HEK293 (cell line): ENCODE measurements around the gene SULT2B1.

Experiments used
- FEZF1 ChIP-seq: fragments of 450-650 bp; formaldehyde crosslinking; IDR thresholded peaks from 2 replicates; pipeline ENCODE4 v1.5.1; 2016; ENCODE audit warnings: missing biosample characterization, missing genetic modification characterization
- KLF8 ChIP-seq: fragments of 450-650 bp; formaldehyde crosslinking; IDR thresholded peaks from 2 replicates; pipeline ENCODE4 v1.5.1; 2016; ENCODE audit warnings: missing biosample characterization, missing genetic modification characterization
- REPIN1 ChIP-seq: fragments of 450-650 bp; formaldehyde crosslinking; IDR thresholded peaks from 2 replicates; pipeline ENCODE4 v1.5.1; 2017; ENCODE audit warnings: missing biosample characterization, missing genetic modification characterization, low read depth
- SETDB1 ChIP-seq: IDR thresholded peaks from one replicate; pipeline ENCODE4 v1.6.1; 2017; ENCODE audit warnings: mild to moderate bottlenecking, low read length, moderate library complexity, mixed read lengths; ENCODE audit not compliant: insufficient read length
- ZBTB17 ChIP-seq: fragments of 450-650 bp; formaldehyde crosslinking; IDR thresholded peaks from 2 replicates; pipeline ENCODE4 v1.5.1; 2016; ENCODE audit warnings: missing biosample characterization, missing genetic modification characterization
- ZFP3 ChIP-seq: fragments of 450-650 bp; formaldehyde crosslinking; IDR thresholded peaks from 2 replicates; pipeline ENCODE4 v1.5.1; 2016; ENCODE audit warnings: low read depth, missing biosample characterization, missing genetic modification characterization
- ZFP69B ChIP-seq: fragments of 450-650 bp; formaldehyde crosslinking; IDR thresholded peaks from 2 replicates; pipeline ENCODE4 v1.5.1; 2016; ENCODE audit warnings: missing biosample characterization, missing genetic modification characterization
- ZNF2 ChIP-seq: fragments of 450-650 bp; formaldehyde crosslinking; IDR thresholded peaks from 2 replicates; pipeline ENCODE4 v1.5.1; 2016; ENCODE audit warnings: missing biosample characterization, missing genetic modification characterization
- ZNF335 ChIP-seq: fragments of 450-650 bp; formaldehyde crosslinking; conservative IDR thresholded peaks from 2 replicates; pipeline ENCODE4 v1.5.1; 2016; ENCODE audit warnings: missing biosample characterization, missing genetic modification characterization
- ZNF548 ChIP-seq: fragments of 450-650 bp; formaldehyde crosslinking; IDR thresholded peaks from 2 replicates; pipeline ENCODE4 v1.5.1; 2016; ENCODE audit warnings: missing biosample characterization, missing genetic modification characterization
- ZNF555 ChIP-seq: fragments of 450-650 bp; formaldehyde crosslinking; conservative IDR thresholded peaks from 2 replicates; pipeline ENCODE4 v1.5.1; 2017; ENCODE audit warnings: missing biosample characterization, mild to moderate bottlenecking, missing genetic modification characterization, inconsistent platforms
- ZNF560 ChIP-seq: fragments of 450-650 bp; formaldehyde crosslinking; IDR thresholded peaks from 2 replicates; pipeline ENCODE4 v1.5.1; 2017; ENCODE audit warnings: missing biosample characterization, missing genetic modification characterization, borderline replicate concordance
- ZNF610 ChIP-seq: fragments of 450-650 bp; formaldehyde crosslinking; IDR thresholded peaks from 2 replicates; pipeline ENCODE4 v1.5.1; 2016; ENCODE audit warnings: missing biosample characterization, missing genetic modification characterization, borderline replicate concordance
- ZNF776 ChIP-seq: fragments of 450-650 bp; formaldehyde crosslinking; IDR thresholded peaks from 2 replicates; pipeline ENCODE4 v1.5.0; 2017; ENCODE audit warnings: missing biosample characterization, missing genetic modification characterization, borderline replicate concordance
- TF ChIP-seq, protein P1 (sequence below): fragments of 450-650 bp; formaldehyde crosslinking; IDR thresholded peaks from 2 replicates; pipeline ENCODE4 v1.5.1; 2016; ENCODE audit warnings: missing biosample characterization, missing genetic modification characterization
- TF ChIP-seq, protein P2 (sequence below): fragments of 450-650 bp; formaldehyde crosslinking; IDR thresholded peaks from 2 replicates; pipeline ENCODE4 v1.5.1; 2016; ENCODE audit warnings: missing biosample characterization, missing genetic modification characterization, borderline replicate concordance
- TF ChIP-seq, protein P3 (sequence below): fragments of 450-650 bp; formaldehyde crosslinking; IDR thresholded peaks from 2 replicates; pipeline ENCODE4 v1.5.1; 2017; ENCODE audit warnings: missing biosample characterization, missing genetic modification characterization
- TF ChIP-seq, protein P4 (sequence below): fragments of 450-650 bp; formaldehyde crosslinking; conservative IDR thresholded peaks from 2 replicates; pipeline ENCODE4 v1.5.1; 2016; ENCODE audit warnings: low read depth, missing biosample characterization, missing genetic modification characterization
- TF ChIP-seq, protein P5 (sequence below): fragments of 450-650 bp; formaldehyde crosslinking; IDR thresholded peaks from 2 replicates; pipeline ENCODE4 v1.5.1; 2016; ENCODE audit warnings: missing biosample characterization, missing genetic modification characterization
- TF ChIP-seq, protein P6 (sequence below): fragments of 450-650 bp; formaldehyde crosslinking; IDR thresholded peaks from 2 replicates; pipeline ENCODE4 v1.5.1; 2016; ENCODE audit warnings: missing biosample characterization, missing genetic modification characterization, borderline replicate concordance
- TF ChIP-seq, protein P7 (sequence below): fragments of 450-650 bp; formaldehyde crosslinking; IDR thresholded peaks from 2 replicates; pipeline ENCODE4 v1.5.0; 2017; ENCODE audit warnings: missing biosample characterization, missing genetic modification characterization, borderline replicate concordance

Gene SULT2B1

DNA sequence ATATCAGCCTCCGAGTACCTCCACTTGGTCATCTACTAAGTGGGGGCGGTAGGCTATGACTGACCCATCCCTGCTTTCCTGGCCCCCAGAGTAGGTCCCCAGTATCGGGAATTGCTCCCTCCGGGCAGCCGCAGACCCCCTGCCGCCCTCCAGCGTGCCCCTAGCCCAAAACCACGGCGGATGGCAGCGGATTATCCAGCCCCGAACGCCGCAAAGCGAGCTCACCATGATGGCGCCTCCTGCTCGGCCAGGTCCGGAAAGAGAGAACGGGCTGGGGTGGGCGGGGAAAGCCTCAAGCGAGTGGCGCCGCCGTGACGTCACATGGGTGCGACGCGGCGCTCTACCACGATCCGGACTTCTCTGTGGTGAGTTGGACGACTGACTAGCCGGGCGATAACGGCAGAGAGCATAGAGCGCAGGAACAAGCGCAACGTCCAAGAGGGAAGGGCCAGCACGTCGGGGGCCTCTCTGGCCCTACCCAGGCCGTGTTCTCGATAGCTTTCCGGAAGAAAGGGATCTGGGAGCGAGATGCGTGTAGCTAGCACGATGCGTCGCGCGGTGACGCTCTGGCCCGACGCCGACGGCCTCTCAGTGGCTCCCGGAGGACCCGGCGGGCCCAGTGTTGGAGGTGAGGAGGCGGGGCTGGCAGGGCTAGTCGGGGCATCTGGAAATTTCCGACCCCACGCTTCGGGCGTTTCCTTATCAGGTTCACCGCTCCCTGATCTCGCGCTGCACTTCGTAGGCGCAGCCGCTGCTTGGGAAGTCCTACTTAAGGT is 67.1 kb downstream of the SULT2B1 start, which contains the start of the genes RPL18 and SPHK2 (continued):
- TF ChIP-seq, protein P1, sequence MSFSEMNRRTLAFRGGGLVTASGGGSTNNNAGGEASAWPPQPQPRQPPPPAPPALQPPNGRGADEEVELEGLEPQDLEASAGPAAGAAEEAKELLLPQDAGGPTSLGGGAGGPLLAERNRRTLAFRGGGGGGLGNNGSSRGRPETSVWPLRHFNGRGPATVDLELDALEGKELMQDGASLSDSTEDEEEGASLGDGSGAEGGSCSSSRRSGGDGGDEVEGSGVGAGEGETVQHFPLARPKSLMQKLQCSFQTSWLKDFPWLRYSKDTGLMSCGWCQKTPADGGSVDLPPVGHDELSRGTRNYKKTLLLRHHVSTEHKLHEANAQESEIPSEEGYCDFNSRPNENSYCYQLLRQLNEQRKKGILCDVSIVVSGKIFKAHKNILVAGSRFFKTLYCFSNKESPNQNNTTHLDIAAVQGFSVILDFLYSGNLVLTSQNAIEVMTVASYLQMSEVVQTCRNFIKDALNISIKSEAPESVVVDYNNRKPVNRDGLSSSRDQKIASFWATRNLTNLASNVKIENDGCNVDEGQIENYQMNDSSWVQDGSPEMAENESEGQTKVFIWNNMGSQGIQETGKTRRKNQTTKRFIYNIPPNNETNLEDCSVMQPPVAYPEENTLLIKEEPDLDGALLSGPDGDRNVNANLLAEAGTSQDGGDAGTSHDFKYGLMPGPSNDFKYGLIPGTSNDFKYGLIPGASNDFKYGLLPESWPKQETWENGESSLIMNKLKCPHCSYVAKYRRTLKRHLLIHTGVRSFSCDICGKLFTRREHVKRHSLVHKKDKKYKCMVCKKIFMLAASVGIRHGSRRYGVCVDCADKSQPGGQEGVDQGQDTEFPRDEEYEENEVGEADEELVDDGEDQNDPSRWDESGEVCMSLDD: peak; percentile 49; the same call in 1 of the 2 replicates
- TF ChIP-seq, protein P2, sequence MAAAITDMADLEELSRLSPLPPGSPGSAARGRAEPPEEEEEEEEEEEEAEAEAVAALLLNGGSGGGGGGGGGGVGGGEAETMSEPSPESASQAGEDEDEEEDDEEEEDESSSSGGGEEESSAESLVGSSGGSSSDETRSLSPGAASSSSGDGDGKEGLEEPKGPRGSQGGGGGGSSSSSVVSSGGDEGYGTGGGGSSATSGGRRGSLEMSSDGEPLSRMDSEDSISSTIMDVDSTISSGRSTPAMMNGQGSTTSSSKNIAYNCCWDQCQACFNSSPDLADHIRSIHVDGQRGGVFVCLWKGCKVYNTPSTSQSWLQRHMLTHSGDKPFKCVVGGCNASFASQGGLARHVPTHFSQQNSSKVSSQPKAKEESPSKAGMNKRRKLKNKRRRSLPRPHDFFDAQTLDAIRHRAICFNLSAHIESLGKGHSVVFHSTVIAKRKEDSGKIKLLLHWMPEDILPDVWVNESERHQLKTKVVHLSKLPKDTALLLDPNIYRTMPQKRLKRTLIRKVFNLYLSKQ: no peak
- TF ChIP-seq ZNF560 (tag by site-specific recombination) (no peak), ZFP69B (tag by site-specific recombination) (peak; percentile 78; the same call in 1 of the 2 replicates), ZNF335 (tag by site-specific recombination) (peak; percentile 83), FEZF1 (tag by site-specific recombination) (peak; percentile 53; the same call in 1 of the 2 replicates), KLF8 (peak; percentile 98), SETDB1 (no peak), REPIN1 (tag by site-specific recombination) (no peak; the same call in 1 of the 2 replicates), ZNF776 (no peak), ZNF610 (no peak; the same call in 1 of the 2 replicates), ZBTB17 (tag by site-specific recombination) (peak; percentile 96), ZFP3 (no peak), ZNF548 (tag by site-specific recombination) (no peak), ZNF2 (tag by site-specific recombination) (0 out of 2 replicates have a peak, but pooled peaks have one; percentile 42), ZNF555 (tag by site-specific recombination) (no peak)
- TF ChIP-seq, protein P3, sequence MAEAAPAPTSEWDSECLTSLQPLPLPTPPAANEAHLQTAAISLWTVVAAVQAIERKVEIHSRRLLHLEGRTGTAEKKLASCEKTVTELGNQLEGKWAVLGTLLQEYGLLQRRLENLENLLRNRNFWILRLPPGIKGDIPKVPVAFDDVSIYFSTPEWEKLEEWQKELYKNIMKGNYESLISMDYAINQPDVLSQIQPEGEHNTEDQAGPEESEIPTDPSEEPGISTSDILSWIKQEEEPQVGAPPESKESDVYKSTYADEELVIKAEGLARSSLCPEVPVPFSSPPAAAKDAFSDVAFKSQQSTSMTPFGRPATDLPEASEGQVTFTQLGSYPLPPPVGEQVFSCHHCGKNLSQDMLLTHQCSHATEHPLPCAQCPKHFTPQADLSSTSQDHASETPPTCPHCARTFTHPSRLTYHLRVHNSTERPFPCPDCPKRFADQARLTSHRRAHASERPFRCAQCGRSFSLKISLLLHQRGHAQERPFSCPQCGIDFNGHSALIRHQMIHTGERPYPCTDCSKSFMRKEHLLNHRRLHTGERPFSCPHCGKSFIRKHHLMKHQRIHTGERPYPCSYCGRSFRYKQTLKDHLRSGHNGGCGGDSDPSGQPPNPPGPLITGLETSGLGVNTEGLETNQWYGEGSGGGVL (tag by site-specific recombination): no peak; the same call in 1 of the 2 replicates
- TF ChIP-seq, protein P4, sequence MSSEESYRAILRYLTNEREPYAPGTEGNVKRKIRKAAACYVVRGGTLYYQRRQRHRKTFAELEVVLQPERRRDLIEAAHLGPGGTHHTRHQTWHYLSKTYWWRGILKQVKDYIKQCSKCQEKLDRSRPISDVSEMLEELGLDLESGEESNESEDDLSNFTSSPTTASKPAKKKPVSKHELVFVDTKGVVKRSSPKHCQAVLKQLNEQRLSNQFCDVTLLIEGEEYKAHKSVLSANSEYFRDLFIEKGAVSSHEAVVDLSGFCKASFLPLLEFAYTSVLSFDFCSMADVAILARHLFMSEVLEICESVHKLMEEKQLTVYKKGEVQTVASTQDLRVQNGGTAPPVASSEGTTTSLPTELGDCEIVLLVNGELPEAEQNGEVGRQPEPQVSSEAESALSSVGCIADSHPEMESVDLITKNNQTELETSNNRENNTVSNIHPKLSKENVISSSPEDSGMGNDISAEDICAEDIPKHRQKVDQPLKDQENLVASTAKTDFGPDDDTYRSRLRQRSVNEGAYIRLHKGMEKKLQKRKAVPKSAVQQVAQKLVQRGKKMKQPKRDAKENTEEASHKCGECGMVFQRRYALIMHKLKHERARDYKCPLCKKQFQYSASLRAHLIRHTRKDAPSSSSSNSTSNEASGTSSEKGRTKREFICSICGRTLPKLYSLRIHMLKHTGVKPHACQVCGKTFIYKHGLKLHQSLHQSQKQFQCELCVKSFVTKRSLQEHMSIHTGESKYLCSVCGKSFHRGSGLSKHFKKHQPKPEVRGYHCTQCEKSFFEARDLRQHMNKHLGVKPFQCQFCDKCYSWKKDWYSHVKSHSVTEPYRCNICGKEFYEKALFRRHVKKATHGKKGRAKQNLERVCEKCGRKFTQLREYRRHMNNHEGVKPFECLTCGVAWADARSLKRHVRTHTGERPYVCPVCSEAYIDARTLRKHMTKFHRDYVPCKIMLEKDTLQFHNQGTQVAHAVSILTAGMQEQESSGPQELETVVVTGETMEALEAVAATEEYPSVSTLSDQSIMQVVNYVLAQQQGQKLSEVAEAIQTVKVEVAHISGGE: peak; percentile 87
- TF ChIP-seq, protein P5, sequence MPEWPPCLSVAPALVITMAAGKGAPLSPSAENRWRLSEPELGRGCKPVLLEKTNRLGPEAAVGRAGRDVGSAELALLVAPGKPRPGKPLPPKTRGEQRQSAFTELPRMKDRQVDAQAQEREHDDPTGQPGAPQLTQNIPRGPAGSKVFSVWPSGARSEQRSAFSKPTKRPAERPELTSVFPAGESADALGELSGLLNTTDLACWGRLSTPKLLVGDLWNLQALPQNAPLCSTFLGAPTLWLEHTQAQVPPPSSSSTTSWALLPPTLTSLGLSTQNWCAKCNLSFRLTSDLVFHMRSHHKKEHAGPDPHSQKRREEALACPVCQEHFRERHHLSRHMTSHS (tag by site-specific recombination): no peak
- TF ChIP-seq, protein P6, sequence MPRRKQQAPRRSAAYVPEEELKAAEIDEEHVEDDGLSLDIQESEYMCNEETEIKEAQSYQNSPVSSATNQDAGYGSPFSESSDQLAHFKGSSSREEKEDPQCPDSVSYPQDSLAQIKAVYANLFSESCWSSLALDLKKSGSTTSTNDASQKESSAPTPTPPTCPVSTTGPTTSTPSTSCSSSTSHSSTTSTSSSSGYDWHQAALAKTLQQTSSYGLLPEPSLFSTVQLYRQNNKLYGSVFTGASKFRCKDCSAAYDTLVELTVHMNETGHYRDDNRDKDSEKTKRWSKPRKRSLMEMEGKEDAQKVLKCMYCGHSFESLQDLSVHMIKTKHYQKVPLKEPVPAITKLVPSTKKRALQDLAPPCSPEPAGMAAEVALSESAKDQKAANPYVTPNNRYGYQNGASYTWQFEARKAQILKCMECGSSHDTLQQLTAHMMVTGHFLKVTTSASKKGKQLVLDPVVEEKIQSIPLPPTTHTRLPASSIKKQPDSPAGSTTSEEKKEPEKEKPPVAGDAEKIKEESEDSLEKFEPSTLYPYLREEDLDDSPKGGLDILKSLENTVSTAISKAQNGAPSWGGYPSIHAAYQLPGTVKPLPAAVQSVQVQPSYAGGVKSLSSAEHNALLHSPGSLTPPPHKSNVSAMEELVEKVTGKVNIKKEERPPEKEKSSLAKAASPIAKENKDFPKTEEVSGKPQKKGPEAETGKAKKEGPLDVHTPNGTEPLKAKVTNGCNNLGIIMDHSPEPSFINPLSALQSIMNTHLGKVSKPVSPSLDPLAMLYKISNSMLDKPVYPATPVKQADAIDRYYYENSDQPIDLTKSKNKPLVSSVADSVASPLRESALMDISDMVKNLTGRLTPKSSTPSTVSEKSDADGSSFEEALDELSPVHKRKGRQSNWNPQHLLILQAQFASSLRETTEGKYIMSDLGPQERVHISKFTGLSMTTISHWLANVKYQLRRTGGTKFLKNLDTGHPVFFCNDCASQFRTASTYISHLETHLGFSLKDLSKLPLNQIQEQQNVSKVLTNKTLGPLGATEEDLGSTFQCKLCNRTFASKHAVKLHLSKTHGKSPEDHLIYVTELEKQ (tag by site-specific recombination): no peak
- TF ChIP-seq, protein P7, sequence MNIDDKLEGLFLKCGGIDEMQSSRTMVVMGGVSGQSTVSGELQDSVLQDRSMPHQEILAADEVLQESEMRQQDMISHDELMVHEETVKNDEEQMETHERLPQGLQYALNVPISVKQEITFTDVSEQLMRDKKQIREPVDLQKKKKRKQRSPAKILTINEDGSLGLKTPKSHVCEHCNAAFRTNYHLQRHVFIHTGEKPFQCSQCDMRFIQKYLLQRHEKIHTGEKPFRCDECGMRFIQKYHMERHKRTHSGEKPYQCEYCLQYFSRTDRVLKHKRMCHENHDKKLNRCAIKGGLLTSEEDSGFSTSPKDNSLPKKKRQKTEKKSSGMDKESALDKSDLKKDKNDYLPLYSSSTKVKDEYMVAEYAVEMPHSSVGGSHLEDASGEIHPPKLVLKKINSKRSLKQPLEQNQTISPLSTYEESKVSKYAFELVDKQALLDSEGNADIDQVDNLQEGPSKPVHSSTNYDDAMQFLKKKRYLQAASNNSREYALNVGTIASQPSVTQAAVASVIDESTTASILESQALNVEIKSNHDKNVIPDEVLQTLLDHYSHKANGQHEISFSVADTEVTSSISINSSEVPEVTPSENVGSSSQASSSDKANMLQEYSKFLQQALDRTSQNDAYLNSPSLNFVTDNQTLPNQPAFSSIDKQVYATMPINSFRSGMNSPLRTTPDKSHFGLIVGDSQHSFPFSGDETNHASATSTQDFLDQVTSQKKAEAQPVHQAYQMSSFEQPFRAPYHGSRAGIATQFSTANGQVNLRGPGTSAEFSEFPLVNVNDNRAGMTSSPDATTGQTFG (tag by site-specific recombination): peak; percentile 47; the same call in 1 of the 2 replicates
